B cell (primary cell): ENCODE data around the gene PIK3R3. TPM values are rescaled to one million over a fixed set of nuclear protein-coding genes. Genes with fewer than 3 reads are reported as not detected.
A peak's percentile ranks its signal among the peaks of the same experiment; 100 is the strongest.

Source experiments
- ATAC-seq: fragments of 200-7000 bp; cut with Tn5 transposase; one replicate; pipeline ENCODE4 v1.10.0; 2021; ENCODE audit warnings: low read depth, mild to moderate bottlenecking, moderate number of reproducible peaks, moderate library complexity
- CTCF ChIA-PET: fragments of 350-600 bp; sonication (Branson Sonifier 250); formaldehyde crosslinking; loops from one replicate; lab custom pipeline; 2021; ENCODE audit warnings: antibody characterized with exemption, inconsistent platforms; lab: Charles Lee
- POLR2A ChIA-PET: fragments of 350-600 bp; sonication (Branson Sonifier 250); formaldehyde crosslinking; loops from one replicate; lab custom pipeline; 2021; ENCODE audit warnings: antibody characterized with exemption; lab: Charles Lee
- DNase-seq: peaks from one replicate; pipeline ENCODE4 v3.0.0; 2013
- H2AFZ ChIP-seq: 2 replicates; pipeline ENCODE4 v1.6.1; 2012; ENCODE audit warnings: mild to moderate bottlenecking, low read depth, low read length; ENCODE audit not compliant: insufficient read depth, poor library complexity, severe bottlenecking
- H3K27ac ChIP-seq, 2 donors: 1 replicate in 1 of 2; 2 replicates in 1 of 2; pipeline ENCODE4 v1.5.1; 2012 to 2013; ENCODE audit warnings: low read length in 2 of 2, mild to moderate bottlenecking in 2 of 2, moderate library complexity in 1 of 2
- H3K27me3 ChIP-seq, 4 experiments: fragments of 200-600 bp in 1 of 4; sonication (generic) in 1 of 4; replicated peaks in 1 of 4; 1 replicate in 2 of 4; 2 replicates in 2 of 4; pipeline versions ENCODE4 v1.6.1 to v1.7.0; 2013 to 2016; ENCODE audit warnings: low read length in 3 of 4, mild to moderate bottlenecking in 2 of 4, mixed read lengths in 1 of 4, moderate library complexity in 1 of 4; ENCODE audit not compliant: insufficient read depth in 4 of 4, control insufficient read depth in 3 of 4; ENCODE audit errors: control extremely low read depth in 1 of 4
- H3K36me3 ChIP-seq, 2 experiments: replicated peaks in 1 of 2; 1 replicate in 1 of 2; 2 replicates in 1 of 2; pipeline versions ENCODE4 v1.6.1 to v1.7.1; 2013; ENCODE audit warnings: low read length in 1 of 2; ENCODE audit not compliant: insufficient read depth in 2 of 2, control insufficient read depth in 1 of 2; ENCODE audit errors: control extremely low read depth in 1 of 2, extremely low read depth in 1 of 2
- H3K4me1 ChIP-seq, 2 donors: fragments of 200-600 bp in 1 of 2; sonication (generic) in 1 of 2; 1 replicate in 1 of 2; 2 replicates in 1 of 2; pipeline versions ENCODE4 v1.5.1 to v1.6.1; 2013 to 2017; ENCODE audit warnings: low read length in 2 of 2; ENCODE audit not compliant: control insufficient read depth in 2 of 2, insufficient read depth in 2 of 2
- H3K4me2 ChIP-seq: replicated peaks from 2 replicates; pipeline ENCODE3; 2012; ENCODE audit warnings: mild to moderate bottlenecking, low read depth, low read length; ENCODE audit not compliant: poor library complexity, severe bottlenecking
- H3K4me3 ChIP-seq, 5 experiments: fragments of 200-600 bp in 1 of 5; sonication (generic) in 1 of 5; 1 replicate in 3 of 5; 2 replicates in 2 of 5; pipeline versions ENCODE4 v1.5.1 to v1.7.0; 2011 to 2016; ENCODE audit warnings: low read length in 4 of 5, mild to moderate bottlenecking in 4 of 5, low read depth in 2 of 5, control low read depth in 1 of 5, moderate library complexity in 1 of 5; ENCODE audit not compliant: insufficient read depth in 1 of 5; ENCODE audit errors: control extremely low read depth in 1 of 5, extremely low read depth in 1 of 5
- H3K79me2 ChIP-seq: fragments of 200-600 bp; sonication (generic); one replicate; pipeline ENCODE4 v1.6.0; 2016; ENCODE audit warnings: low read length; ENCODE audit not compliant: control insufficient read depth, insufficient read depth
- H3K9ac ChIP-seq: fragments of 200-600 bp; sonication (generic); 2 replicates; pipeline ENCODE4 v1.6.1; 2017; ENCODE audit warnings: mild to moderate bottlenecking, low read length, moderate library complexity
- H3K9me3 ChIP-seq, 3 donors: one replicate each; pipeline versions ENCODE4 v1.6.1 to v1.7.1; 2013; ENCODE audit warnings: low read length in 2 of 3; ENCODE audit not compliant: control insufficient read depth in 2 of 3, insufficient read depth in 1 of 3; ENCODE audit errors: control extremely low read depth in 1 of 3
- H4K20me1 ChIP-seq: 2 replicates; pipeline ENCODE4 v1.6.0; 2012; ENCODE audit warnings: mild to moderate bottlenecking, low read length; ENCODE audit not compliant: insufficient read depth, control insufficient read depth, poor library complexity, severe bottlenecking
- H3K27ac Mint-ChIP-seq: one replicate; pipeline ENCODE4 v1.8.0; 2021; ENCODE audit warnings: mixed read lengths
- H3K27me3 Mint-ChIP-seq: one replicate; pipeline ENCODE4 v1.8.0; 2021; ENCODE audit warnings: mixed read lengths
- H3K4me1 Mint-ChIP-seq: one replicate; pipeline ENCODE4 v1.8.0; 2021; ENCODE audit warnings: mixed read lengths
- H3K4me3 Mint-ChIP-seq: one replicate; pipeline ENCODE4 v1.8.0; 2021; ENCODE audit warnings: mixed read lengths
- H3K9me3 Mint-ChIP-seq: one replicate; pipeline ENCODE4 v1.8.0; 2022; ENCODE audit warnings: mixed read lengths; ENCODE audit not compliant: insufficient read depth
- EZH2 ChIP-seq: IDR thresholded peaks from 2 replicates; pipeline ENCODE4 v1.6.1; 2012; ENCODE audit warnings: borderline replicate concordance, low read depth, mild to moderate bottlenecking, moderate library complexity, low read length; ENCODE audit not compliant: insufficient read depth, poor library complexity, severe bottlenecking
- WGBS: methylation state at CpG from one replicate; pipeline ENCODE4 v1.1.5; 2013; ENCODE audit warnings: missing lambda C conversion rate; ENCODE audit not compliant: insufficient coverage; 5-methylcytosine and 5-hydroxymethylcytosine counted together
- intact Hi-C: fragments of 100-400 bp; cut with micrococcal nuclease; formaldehyde crosslinking; loops from one replicate; pipeline ENCODE4 v1.10.0; 2022
- polyA plus RNA-seq: library from polyadenylated mRNA; depleted of rRNA; stranded (reverse); fragments of >200 nt; gene quantifications from 2 replicates; pipeline ENCODE4 v1.2.3, GENCODE V29; 2012
- total RNA-seq, 2 donors: library from RNA; stranded (reverse); fragments of 120-200 nt in 1 of 2; gene quantifications; 1 replicate in 1 of 2; 2 replicates in 1 of 2; pipeline versions ENCODE4 v1.2.3 to v1.2.4, GENCODE V29; 2013 to 2022
- TF ChIP-seq, protein P1 (sequence below): fragments of 200-600 bp; IDR thresholded peaks from one replicate; pipeline ENCODE4 v1.8.0; 2022; ENCODE audit warnings: antibody characterized with exemption, mild to moderate bottlenecking

The PIK3R3 gene
- total and polyA plus RNA-seq, 2 donors (not counting 1 experiment from before 2014, with no cell fraction given), result 0.06 to 0.17 TPM

DNA sequence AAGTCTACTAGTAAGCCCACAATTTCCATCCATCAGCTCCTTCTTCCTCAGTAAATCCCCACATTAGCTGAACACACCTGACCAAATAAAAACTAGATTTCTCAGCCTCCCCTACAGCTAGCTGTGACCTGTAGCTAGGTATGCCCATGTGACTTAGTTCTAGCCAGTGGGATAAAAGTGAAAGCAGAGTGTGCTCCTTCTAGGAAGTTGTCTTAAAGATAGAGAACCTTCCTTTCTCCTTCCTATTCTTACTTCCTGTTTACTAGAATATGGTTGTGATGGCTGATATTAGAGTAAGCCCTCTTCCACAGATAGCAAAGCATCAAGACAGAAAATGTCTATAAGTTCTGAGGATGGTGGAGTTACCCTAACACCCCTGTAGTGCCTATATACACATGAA, 67.0 kb downstream of the PIK3R3 start:
- H2AFZ ChIP-seq, result peak overlapping the region; percentile 64
- H3K27ac ChIP-seq, result peak overlapping the region in 1 of 2 donors; percentile 14
- H3K4me2 ChIP-seq, result peak overlapping the region; percentile 50
- H3K27me3 ChIP-seq, result no peaks in the 10 kb centered on the region
- TF ChIP-seq, protein P1, sequence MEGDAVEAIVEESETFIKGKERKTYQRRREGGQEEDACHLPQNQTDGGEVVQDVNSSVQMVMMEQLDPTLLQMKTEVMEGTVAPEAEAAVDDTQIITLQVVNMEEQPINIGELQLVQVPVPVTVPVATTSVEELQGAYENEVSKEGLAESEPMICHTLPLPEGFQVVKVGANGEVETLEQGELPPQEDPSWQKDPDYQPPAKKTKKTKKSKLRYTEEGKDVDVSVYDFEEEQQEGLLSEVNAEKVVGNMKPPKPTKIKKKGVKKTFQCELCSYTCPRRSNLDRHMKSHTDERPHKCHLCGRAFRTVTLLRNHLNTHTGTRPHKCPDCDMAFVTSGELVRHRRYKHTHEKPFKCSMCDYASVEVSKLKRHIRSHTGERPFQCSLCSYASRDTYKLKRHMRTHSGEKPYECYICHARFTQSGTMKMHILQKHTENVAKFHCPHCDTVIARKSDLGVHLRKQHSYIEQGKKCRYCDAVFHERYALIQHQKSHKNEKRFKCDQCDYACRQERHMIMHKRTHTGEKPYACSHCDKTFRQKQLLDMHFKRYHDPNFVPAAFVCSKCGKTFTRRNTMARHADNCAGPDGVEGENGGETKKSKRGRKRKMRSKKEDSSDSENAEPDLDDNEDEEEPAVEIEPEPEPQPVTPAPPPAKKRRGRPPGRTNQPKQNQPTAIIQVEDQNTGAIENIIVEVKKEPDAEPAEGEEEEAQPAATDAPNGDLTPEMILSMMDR, result no peak
- TF ChIP-seq EZH2, result no peak
- H3K9me3 Mint-ChIP-seq, result no peaks in the 10 kb centered on the region
- no peaks in the 10 kb centered on the region for H4K20me1 ChIP-seq
- peaks cover 17% of the 10 kb centered on the region for H3K4me1 Mint-ChIP-seq
- CTCF ChIA-PET, result interaction anchor here (0.6 to 1.6 kb wide), 4 partner anchors 12 to 673 kb away, joined by 3 to 4 read pairs (median 3); no protein-coding TSS in a partner anchor
- no peaks in the 10 kb centered on the region for H3K9me3 ChIP-seq
- peak overlapping the region; percentile 81 for H3K27ac Mint-ChIP-seq
- peak; percentile 37 for DNase-seq
- H3K9ac ChIP-seq, result peak overlapping the region; percentile 24
- peaks cover 5 to 12% of the 10 kb centered on the region in 2 donors for H3K4me1 ChIP-seq
- no peaks in the 10 kb centered on the region for H3K79me2 ChIP-seq
- H3K27me3 Mint-ChIP-seq, result no peaks in the 10 kb centered on the region
- H3K36me3 ChIP-seq, result no peaks in the 10 kb centered on the region
- peak overlapping the region in 1 of 5 experiments; percentile 31 for H3K4me3 ChIP-seq
- POLR2A ChIA-PET, result interaction anchor here (0.9 kb wide), 1 partner anchor 22 kb away, joined by 3 read pairs; no protein-coding TSS in a partner anchor
- H3K4me3 Mint-ChIP-seq, result peak overlapping the region; percentile 65
- no peak for ATAC-seq
- intact Hi-C loops, result loop anchor here (2.0 kb wide), 1 partner anchor 21 kb away; no protein-coding TSS in a partner anchor

DNA sequence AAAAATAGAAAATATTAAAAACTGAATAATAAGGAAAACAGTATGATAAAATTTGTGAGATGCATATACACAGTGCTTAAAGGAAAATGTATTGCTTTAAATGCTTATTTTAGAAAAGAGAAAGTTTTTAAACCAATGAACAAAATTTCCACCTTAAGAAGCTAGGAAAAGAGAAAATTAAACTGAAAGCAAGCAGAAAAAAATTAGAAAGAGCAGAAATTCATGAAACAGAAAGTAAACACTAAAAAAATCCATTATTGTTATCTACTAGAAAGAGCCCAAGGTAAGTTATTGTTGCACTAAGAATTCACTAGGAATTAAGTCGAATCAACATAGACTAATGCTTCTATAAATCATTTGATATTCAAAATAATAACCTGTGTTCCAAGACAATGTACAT, 67.7 kb downstream of the PIK3R3 start:
- no peak overlapping the region for H3K4me3 ChIP-seq
- no peaks in the 10 kb centered on the region for H3K79me2 ChIP-seq
- peaks cover 5 to 12% of the 10 kb centered on the region in 2 donors for H3K4me1 ChIP-seq
- WGBS, result no CpG with 5 or more reads among the region's 1 CpG
- H4K20me1 ChIP-seq, result no peaks in the 10 kb centered on the region
- H3K27ac ChIP-seq, result no peak overlapping the region
- H3K9me3 ChIP-seq, result no peaks in the 10 kb centered on the region
- Mint-ChIP-seq H3K4me1 (peaks cover 17% of the 10 kb centered on the region), H3K27me3 (no peaks in the 10 kb centered on the region), H3K27ac (no peak overlapping the region), H3K9me3 (no peaks in the 10 kb centered on the region), H3K4me3 (peak overlapping the region; percentile 45)
- DNase-seq (no peak), ATAC-seq (no peak)
- H3K9ac ChIP-seq, result no peak overlapping the region
- CTCF ChIA-PET, result interaction anchor here (0.6 to 1.6 kb wide), 4 partner anchors 11 to 672 kb away, joined by 3 to 4 read pairs (median 3); no protein-coding TSS in a partner anchor
- POLR2A ChIA-PET, result interaction anchor here (0.9 kb wide), 1 partner anchor 21 kb away, joined by 3 read pairs; no protein-coding TSS in a partner anchor
- intact Hi-C loops, result loop anchor here (2.0 kb wide), 1 partner anchor 20 kb away; no protein-coding TSS in a partner anchor
- H3K4me2 ChIP-seq, result peak overlapping the region; percentile 50
- no peaks in the 10 kb centered on the region for H3K27me3 ChIP-seq
- H3K36me3 ChIP-seq, result no peaks in the 10 kb centered on the region
- no peak overlapping the region for H2AFZ ChIP-seq
- TF ChIP-seq, protein P1, result no peak
- no peak for TF ChIP-seq EZH2
